HG03095 (cell line): ENCODE measurements around the gene ST3GAL6.

Experiments
- ATAC-seq: cut with Tn5 transposase; IDR thresholded peaks from one replicate; pipeline ENCODE4 v1.9.1; 2021; ENCODE audit warnings: moderate library complexity; ENCODE audit not compliant: unreplicated experiment

The ST3GAL6 gene

DNA sequence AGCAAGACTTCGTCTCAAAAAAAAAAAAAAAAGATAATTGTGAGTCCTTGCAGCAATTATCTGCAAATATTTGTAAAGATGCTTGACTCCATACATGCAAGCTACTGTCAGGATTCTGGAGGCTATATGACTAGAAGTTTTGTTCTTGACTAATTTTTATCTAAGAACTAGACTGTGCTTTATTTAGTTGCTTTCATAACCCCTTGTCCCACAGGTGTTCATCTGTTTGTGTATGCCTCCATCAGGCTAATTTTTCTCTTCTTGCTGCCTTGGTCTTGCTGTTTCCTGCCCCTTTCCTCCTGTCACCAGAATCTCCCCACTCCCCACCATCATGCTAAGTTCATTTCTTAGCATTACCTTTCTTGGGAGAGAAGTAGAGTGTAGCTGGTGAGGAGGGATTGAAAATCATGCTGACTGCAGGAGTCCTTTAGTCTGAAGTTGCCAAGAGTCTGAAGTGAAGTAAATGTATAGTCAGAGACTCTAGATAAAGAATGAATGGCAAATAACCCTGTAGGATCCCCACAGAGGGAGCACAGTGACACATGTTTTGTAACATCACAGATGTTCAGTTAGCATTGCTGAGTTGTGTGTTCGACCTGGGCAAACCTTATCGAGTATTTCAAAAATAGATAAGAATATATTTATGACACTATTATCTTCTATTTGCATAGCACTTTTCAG, 12.5 kb downstream of the ST3GAL6 start:
- ATAC-seq, result no peak

GRCh38 chr3:98776140-98776493, 13.0 kb downstream of the ST3GAL6 start:
- no peak for ATAC-seq

GRCh38 chr3:98777286-98777685, 14.1 kb downstream of the ST3GAL6 start:
- no peak for ATAC-seq

GRCh38 chr3:98777801-98778220, 14.7 kb downstream of the ST3GAL6 start:
- no peak for ATAC-seq

DNA sequence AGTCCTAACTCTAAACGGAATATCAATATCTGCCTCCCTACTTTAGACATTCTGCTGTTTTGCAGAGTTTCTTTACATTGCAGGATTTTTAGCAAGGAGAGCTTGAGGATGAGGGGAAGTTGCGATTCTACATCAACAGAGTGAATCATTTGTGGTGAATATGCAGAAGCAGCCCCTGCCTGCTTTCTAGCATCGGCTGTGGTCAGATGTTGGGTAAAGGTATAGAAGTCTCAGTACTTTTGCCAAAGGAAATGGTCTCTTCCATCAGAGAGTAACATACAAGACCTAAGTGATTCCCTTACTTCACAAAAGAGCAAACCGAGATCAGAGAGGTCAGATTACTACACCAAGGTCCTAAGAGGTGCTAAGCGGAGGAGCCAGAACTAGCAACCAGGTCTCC, 15.2 kb downstream of the ST3GAL6 start:
- no peak for ATAC-seq

- ATAC-seq, result no peak
Measured at GRCh38 chr3:98778852-98779413, 15.8 kb downstream of the ST3GAL6 start.

DNA sequence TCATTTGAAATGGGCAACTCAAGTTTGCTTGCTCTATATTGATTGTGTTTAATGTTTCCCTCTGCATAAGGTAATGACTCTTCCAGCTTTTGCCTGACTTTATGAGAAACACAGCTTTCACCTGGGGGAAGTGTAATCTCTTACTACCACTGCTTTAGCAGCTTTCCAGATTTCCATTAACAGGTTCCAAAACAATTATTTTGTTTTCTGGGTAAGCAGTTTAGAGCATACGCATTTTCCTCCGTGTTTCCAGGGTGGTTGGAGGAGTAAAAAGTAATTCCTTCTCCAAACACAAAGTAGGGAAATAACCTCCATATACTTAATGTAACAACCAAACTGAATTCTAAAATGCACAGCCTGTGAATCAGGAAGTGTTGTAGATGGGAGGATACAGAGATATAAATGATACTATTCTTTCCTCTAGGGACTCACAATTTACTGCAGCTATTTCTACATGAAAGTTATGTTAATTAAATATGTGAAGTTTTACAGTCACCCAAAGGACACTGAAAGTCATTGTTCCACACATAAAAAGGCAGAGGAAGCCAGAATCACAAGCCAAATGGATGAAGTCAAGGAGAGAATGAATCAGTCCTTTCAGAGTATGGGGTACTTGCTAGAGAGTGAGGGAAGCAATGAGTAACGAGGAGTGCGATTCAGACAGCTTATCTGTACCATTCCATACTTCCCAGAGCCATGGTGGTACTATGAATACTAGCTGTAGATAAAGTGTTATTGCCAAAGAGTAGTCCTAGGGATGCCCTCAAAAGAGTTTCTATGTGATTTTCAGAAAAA, 16.6 kb downstream of the ST3GAL6 start:
- no peak for ATAC-seq

- ATAC-seq, result no peak
Measured at GRCh38 chr3:98780343-98780742, 17.2 kb downstream of the ST3GAL6 start.

DNA sequence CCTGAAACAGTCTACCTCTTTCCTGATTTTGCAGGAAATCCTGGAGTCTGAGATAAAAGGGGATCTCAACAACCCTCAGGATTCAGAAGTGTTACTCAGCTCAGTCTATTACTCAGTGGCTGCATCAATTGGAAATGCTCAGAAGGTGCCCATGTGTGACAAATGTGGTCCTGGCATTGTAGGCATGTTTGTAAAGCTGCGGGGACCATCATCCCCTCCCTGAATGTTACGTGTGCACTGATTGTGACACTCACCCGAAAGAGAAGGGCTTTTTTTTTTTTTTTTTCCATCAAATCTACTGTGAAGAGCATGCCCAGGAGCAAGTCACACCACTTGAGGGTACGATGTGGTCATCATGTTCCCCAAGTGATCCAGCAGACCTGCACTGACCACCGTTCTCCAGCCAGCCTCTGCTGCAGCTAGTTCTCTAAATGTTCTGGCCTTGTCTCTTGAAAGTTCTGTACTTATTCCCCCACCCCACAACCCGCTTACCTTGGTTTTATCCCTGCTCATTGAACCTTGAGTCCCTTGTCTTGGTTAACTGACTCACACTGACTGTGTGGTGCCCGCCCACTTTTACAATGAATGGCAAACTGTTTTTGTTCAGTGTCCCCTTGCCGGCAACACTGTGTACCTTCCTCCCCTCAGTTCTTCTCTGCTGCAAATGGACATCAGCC, 19.8 kb downstream of the ST3GAL6 start:
- ATAC-seq, result no peak

DNA sequence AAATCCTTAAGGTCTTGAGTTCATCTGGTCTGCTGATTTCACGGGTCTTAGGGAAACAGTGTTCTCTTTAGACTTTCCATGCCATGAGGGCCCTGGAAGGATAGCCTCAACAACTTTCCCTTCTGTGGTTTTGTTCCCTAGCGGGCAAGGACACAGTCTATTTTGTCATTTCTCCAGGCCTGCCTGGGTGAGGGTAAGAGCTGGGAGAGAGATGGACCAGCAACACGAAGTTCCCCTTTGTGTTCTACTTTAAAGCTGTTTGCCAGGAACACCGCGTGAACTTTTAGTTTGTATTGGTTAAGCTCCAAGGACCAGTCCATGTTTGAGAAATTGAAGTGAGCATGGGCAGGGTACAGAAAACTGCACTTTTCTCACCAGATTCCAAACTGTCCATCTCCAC, 20.9 kb downstream of the ST3GAL6 start:
- no peak for ATAC-seq

DNA sequence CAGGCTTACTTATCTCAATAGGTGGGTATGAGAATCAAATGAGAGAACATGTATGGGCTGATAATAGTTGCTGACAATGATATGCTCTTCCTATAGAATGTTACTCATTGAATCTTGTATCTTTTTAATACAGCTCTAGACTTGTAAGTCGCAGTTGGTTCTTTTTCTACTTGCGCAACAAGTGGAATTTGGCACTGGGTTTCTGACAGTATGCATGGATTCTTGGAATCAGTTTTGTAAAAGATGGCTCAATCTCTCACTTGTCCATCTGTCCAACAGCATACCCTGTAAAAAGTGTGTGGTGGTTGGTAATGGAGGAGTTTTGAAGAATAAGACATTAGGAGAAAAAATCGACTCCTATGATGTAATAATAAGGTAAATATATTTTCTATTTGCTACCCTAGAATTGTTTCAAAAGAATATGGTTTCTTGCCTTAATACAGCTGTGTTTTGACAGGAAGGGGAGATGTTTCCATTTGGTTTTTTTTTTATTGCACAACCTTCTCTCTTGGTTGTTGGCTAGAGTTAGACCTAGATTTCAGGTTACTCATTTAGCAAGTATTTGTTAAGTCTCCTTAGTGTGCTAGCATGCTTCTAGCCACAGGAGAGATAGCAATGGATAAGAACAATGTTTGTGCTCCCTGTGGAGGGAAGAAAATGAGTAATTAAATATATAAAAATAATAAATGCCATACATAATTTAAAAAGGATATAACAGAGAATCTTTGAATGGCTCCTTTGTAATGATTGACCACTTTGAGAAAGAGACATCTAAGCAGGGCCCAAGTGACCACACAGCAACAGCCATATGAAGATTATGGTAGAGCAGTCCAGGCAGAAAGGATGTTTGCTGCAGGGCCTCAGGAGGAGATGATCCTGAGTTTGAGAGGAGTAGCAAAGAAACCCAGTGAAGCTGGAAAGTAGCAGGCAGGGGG, 21.8 kb downstream of the ST3GAL6 start:
- ATAC-seq, result no peak

- no peak for ATAC-seq
Measured at GRCh38 chr3:98786364-98787006, 23.3 kb downstream of the ST3GAL6 start.

DNA sequence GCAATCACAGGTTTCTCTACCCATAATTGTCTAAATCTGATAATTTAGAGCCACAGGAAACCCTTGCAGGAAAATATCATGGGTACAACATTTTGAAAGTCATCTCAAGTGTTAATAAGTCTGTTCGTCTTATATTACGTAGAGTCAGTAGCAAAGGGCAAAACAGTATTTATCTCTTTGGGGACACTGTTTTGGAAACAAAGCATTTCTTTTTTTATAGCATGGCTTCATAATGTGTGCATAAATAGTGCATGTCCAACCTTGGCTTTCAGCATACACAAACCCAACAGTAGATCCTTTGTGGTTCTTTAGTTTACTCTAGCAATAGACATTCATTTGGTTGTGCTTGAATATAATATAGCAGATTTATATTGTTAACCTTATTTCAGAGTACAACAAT, 24.0 kb downstream of the ST3GAL6 start:
- no peak for ATAC-seq

- no peak for ATAC-seq
Measured at GRCh38 chr3:98788651-98789050, 25.5 kb downstream of the ST3GAL6 start.

DNA sequence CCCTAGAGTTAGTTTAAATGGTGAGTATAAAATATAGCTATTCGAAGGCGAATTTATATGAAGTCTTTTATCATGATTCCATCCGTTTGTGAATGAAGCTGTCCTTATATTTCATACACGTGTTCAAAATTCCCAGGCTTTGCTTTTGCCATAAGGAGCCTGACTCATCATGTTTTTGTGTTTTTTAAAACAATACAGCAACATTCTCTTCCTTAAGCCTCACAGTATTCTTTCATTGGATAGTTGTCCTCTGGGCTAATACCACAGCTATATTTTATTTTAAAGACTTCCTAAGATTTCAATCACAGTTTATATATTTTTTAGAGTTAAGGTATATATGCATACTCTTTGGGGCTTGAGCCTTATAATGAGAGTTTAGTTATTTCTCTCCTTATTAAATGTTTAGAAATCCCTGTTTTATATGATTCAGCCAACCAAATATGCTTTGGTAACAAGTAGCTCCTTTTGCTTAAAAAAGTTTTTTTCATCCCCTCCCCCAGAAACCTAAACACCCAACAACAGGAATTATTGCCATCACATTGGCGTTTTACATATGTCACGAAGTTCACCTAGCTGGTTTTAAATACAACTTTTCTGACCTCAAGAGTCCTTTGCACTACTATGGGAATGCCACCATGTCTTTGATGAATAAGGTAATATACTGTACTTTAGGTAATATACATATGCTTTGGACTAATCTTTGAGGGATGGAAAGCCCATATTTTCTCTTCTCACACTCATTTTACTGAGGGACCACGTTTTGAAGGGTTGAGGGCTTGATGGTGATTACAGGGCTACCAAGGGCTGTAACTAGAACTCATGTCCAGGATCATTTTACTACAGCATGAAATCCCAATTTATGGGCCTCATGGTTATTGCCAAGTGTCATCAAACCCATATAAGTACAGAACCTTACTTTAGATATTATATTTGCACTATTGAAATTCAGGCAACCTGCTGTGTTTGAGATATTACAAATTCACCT, 28.5 kb downstream of the ST3GAL6 start:
- ATAC-seq, result no peak

GRCh38 chr3:98793971-98794370, 30.8 kb downstream of the ST3GAL6 start:
- ATAC-seq, result no peak

GRCh38 chr3:98796334-98796733, 33.2 kb downstream of the ST3GAL6 start:
- ATAC-seq, result no peak

DNA sequence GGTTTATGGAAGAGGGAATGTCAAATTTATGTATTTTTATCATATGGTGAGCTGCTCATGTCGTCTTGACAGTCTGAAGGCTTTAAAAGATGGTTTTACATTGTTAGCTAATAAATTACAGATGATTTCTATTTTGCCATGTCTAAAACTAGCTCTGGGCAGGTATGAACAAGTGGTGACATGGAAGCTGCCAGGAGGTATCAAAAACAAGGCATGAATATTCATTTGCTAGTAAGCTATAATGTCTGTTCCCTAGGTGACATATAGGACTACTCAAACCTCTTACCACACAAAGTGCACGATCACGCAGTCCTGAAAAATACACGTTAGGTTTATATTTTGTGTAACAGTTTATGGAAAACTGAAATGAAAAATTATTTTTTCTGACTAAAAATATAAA, 34.8 kb downstream of the ST3GAL6 start:
- ATAC-seq, result no peak

DNA sequence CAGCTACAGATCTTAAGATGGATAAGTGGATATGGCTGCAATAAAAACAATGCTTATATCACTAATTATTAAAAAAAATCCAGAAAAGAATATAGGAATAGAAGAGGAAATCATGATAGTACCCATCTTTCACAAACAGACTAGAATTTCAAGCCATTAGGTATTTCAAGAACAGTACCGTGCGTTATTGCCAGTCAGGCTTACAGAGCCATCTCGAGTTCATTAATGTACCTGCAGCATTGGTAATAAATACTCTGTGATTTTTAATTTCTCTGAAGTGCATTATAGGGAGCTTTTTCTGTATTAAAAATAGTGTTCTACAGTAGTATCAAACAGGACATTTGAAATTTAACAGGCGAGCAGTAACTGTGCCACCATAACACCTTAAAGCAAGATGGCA, 35.7 kb downstream of the ST3GAL6 start:
- ATAC-seq, result no peak
